HG03135 (cell line): ENCODE results near the gene FAM131B.
A peak's percentile ranks its signal among the peaks of the same experiment; 100 is the strongest.
"Not testable (repeated sequence)": the region's sequence is repeated elsewhere in the genome, so short reads cannot be mapped to it uniquely, and the experiment has no call there.

Experiments used
- ATAC-seq: cut with Tn5 transposase; IDR thresholded peaks from one replicate; pipeline ENCODE4 v1.9.1; 2021; ENCODE audit warnings: mild to moderate bottlenecking, moderate library complexity; ENCODE audit not compliant: unreplicated experiment

The FAM131B gene

DNA sequence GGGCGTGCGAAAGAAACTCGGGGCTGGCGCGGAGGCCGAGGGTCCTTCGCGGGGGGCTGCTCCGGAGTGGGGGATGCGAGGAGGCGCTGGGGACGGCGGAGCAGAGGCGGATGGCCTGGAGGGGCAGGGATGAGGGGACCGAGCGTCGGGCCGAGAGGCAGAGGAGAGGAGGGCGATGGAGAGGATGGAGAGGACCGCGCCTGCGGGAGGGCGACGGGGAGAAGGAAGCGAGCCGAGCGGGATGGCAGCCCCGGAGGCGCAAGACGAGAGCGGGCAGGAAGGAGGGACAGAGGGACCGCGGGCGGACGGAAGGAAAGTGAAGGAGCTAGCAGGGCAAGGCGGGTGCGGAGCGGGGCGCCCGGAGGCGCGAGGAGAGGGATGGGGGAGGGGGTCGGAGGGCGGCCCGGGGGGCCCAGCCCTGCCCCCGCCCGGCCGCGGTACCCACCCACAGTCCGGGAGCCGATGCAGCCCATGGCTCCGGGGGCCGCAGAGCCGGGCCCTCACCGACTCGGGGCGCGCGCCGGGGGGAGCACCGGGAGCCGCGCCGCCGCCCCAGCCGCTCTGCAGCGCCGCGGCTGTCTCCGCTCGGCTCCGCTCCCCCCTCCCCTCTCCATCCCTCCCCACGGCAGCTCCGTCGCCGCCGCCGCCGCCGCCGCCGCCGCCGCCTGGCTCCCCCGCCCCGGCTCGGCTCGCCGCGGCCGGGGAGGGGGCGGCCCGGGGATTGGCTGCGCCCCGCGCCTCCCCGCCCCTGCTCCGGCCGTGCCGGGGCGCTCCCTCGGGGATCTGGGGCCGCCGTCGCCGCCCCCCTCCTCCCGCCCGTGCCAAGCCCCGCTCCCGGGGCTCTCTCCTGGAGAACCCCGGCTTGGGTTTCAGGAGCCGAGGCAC, at the start of gene FAM131B:
Gene FAM131B (minus strand): TSS at position 583 of the 885 bp plus-strand sequence. CDS start 110 bp downstream, at position 473.
- ATAC-seq, result no peak

DNA sequence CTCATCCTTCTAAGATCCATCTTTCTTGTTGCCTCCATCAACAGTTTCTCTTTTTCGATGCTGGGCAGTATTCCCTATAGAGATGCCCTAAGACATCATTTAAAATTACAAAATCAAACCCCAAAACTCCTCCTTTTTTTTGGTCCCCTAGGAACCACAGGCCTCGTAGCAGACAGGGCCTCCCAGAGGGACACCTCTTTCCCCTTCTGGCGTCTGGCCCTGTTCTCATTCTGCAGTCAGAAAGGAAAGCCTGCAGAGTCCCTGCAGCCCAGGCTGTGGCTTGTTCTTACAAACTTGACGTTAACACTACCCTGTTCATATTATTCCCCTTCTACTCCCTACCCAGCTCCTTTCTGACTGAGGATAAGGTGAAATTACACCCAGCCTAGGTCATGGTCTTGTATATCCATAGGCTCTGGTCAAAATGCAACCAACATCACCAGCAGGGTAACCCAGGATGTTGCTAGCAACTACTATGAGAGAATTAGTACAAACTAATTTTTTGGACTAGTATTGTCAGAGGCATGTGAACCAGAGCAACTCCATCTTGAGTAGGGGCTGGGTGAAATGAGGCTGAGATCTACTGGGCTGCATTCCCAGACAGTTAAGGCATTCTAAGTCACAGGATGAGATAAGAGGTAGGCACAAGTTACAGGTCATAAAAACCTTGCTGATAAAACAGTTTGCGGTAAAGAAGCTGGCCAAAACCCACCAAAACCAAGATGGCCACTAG, 49.6 kb upstream of the FAM131B start:
- ATAC-seq, result no peak

DNA sequence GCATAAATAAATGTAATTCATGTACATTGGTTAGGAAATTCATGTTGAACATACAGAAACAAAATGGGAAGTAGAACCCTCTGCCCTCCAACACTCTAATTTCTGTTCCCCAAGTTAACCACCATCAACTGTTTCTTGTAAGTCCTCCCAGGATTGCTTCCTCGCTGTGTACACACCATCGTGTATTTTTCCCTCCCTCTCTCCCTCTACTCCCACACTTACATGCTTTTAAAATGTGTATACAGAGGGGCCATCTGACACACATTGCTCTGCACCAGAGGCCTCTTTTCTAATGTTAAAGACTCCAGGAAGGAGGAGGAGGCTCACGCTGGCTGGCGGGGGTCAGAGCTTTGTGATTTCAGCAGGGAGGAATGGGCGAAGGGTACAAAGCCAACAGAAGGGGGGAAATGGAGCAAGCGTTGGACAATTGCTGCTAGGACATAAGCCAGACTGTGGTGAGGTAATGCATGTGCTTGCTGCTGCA, 48.0 kb upstream of the FAM131B start:
- no peak for ATAC-seq

DNA sequence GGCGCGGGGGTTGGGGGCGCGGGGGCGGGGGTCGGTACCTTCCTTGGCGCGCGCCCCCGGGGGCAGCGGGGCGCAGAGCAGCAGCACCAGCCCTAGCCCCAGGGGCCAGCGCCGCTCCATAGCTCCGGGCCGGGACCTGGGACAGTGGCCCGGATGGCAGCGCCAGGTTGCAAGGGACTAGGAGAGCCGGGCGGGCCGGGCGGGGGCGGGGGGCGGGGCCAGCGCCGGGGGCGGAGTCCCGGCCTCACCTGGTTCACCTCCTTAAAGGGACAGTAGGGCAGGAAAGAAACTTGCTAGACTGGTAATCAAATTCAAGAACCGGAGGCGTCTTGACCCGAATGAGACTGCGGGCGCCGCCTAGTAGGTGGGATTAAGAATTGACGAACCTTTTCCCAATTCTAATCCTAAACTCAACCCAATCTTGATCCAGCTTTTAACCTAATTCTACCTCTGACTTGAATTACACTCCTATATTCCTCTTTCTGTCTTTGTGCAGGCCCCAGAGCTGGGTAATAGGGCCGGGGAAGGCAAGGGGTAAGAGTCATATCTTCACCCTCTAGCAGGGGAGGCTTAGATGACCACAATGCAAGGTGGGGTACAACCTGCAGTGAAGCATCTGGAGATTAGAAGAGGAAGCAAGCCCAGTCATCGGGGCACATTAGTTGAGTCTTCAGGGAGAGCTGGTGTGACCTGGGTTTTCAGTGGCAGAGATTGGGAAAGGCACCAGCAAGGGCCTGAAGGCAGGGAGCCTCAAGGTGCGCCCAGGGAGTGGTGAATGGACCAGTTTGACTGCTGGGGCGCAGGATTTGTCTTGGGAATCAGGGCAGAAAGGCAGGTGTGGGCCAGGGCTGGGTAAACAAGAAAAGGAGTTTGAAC, 46.4 kb upstream of the FAM131B start, which contains the start of gene EPHA1:
Gene EPHA1 (minus strand): TSS at position 171 of the 876 bp plus-strand sequence. CDS start 51 bp downstream, at position 120.
- peak; percentile 54 for ATAC-seq

DNA sequence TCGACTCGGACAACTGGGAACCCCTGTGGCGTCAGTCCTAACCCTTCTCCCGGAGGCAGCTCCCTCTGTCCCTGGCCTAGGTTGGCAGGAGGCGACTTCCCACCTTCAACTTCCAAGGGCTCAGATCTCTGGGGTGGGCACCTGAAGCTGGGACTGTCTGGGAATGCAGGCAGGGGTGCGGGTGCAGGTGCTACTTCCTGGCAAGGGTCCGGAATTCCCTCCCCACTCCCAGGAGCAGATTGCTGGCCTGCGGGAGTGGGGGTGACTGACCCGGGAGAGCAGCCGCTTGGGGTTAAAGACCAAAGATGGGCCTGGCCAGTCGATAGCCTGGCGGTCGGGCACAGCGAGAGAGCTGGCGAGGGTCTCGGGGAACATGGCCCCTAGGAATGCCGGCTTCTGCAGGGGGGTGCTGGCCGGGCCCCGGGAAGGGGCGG, 45.8 kb upstream of the FAM131B start:
- ATAC-seq, result no peak

DNA sequence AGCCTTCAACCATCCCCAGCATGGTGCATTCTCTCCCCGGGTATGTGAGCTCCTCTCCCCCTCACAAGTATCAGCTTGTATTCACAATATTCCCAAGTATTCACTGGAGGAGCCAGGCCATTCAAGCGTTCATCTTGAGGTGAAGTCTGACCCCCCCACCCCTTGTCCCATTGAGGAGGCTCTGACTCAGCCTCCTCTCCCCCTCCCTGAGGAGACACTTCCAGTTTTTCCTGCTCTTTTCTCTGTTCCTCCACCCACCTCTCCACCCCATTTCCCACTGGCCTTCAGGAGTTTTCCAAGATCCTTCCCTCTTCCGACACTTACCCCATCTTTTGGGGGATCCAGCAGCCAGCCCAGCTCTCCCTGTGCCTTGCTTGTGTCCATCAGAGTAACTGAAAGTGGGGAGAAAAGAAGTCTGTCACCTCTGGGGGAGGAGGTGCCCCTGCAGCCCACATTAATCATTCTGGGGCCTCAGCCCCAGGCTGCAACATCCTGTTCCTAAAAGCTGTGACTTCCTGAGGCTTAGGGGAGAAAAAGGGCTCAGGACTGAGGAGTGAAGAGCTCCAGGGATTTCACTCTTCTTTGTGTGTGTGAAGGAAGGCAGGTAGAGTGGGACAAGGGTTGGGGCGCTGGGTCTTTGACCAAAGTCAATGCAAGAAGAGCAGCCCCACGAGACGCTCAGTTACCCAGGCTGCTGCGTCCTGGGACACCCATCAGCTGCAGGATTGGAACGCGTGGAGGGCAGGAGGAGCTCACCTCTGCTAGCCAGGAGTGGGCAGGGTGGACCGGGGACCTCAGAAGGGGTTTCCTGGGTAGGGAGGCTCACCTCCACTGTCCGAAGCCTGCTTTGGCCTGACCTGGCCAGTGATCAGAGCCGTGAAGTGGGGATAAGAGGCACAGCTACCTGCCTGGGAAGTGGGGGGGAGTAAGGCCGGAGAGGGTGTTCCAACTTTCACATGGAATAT, 45.1 kb upstream of the FAM131B start:
- no peak for ATAC-seq

DNA sequence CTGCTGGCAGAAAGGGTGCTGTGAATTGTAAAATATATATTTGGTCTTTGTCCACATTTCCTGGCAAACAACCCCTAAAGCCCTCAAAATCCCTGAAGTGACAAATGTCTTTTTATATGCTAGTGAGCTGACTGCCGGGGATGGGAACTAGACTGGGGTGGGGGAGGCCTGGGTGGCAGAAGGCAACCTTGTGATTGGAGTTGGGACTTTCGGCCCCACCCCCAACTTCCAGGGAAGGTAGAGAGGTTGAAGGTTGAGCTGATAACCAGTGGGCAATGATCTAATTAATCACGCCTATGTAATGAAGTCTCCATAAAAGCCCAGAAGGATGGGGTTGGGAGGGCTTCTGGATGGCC, 43.5 kb upstream of the FAM131B start:
- no peak for ATAC-seq

DNA sequence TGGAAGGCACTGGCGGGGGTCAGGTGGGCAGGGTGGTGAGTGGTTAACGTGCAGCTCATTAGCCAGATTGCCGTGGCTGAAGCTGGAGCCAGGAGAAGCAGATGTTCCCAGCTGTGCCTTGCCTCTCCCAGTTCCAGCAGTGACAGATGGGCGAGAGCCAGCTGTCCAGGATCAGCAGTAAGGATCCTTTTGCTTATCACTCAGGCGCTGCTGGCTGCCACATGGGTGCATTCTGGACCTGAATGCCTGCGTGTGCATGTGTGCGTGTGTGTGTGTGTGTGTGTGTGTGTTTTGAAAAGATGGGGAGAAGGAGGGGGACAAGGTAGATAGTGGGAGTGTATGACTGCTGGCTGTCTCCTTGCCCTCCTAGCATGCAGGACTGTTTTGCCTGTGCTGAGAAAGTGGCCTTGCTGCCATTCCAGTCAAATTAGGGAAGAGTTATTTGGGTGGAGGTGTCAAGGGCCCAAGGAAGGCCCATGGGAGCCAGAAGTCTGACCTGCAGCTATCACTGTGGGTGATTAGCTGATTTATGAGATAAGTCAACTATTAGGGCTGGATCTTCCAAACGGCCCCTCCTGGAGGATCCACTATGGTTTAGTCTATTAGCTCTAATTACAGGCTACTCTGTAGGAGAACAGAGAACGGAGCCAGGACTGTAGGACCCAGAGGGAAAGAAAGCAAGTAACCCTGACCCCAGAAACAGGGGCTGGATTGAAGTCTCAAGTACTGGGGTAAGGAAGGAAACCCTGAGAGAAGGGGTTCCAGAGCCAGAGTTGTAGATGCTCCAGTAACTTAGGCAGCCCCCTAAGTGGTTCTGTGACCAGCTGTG, 42.9 kb upstream of the FAM131B start:
- no peak for ATAC-seq

DNA sequence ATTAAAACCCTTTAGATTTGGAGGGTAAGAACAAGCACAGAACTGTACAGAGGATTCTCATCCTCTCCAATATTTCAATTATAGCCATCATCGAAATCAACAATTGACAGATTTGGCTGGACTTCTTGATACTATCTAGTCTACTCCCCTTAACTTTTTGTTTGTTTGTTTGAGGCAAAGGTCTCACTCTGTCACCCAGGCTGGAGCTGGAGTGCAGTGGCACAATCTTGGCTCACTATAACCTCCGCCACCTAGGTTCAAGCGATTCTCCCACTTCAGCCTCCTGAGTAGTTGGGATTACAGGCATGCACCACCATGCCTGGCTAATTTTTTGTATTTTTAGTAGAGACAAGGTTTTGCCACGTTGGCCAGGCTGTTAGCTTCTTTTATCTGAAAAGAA, 39.7 kb upstream of the FAM131B start:
- ATAC-seq, result not testable (repeated sequence)

DNA sequence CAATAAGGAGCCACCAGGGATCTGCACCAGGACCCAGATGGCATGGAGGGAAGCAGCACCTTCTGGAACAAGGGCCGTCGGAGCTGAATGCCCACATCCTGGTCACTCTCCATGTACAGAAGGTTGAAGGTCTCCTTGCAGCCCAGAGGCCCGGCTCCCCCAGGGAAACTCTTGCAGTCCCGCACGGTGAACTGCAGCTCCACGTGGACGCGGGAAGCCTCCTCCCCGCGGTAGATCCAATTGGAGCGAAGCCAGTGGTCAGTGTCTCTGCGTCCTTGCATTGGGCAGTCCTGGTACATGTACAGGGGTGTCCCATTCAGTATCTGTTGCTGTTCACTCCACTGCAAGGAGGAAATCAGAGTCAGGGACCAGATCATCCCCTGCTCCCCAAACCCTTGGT, 38.8 kb upstream of the FAM131B start:
- ATAC-seq, result no peak

DNA sequence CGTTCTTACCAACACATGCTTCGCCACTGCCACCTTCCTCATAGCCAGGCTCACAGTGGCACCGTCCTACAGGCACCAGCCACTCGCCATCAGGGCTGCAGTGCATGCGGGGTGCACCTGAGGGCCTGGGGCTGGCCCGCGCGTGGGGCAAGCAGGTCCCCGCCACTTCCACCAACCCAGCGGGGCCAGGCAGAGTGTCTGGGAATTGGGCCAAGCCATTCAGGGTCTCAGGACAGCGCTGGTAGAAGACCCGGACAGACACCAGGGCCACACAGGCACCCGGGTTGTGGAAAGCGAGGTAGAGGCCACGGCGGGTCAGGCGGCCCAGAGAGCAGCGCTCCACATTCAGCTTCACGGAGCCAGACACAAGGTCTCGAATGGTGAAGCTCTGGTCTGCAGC, 37.1 kb upstream of the FAM131B start:
- ATAC-seq, result no peak

DNA sequence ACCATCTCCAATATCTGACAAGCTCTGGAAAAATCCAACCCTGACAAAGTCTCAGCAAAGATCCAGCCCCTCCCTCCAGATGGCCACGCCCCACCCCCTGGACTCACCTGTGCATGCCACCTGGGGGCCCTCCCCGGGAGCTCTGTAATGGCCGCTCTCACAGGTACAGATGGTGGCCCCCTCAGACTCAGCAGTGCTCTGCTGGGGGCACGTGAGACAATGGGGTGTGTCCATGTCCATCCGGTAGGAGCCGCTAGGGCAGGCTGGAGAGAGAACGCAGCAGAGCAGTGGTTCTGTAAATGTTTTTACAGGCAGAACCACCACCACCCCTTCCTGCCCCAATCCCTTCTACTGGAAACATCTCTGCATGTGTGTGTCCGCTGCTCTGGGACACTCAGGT, 36.6 kb upstream of the FAM131B start:
- ATAC-seq, result no peak

DNA sequence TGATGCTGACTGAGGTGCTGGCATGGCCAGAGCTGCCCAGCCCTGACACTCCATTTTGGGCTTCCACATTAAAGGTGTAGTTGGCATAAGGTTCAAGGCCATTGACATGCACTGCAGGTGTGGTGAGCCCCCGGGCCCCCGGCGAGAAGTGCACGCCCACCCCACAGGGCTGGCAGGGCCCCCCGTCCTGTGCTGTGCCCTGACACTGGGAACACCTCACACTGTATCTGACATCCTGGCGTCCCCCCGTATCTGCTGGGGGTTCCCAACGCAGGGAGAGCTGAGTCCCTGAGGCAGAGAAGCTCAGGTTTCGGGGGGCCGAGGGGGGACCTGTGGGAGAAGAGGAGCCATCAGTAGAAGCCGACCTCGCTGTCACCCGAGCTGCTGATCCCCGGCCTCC, 36.1 kb upstream of the FAM131B start:
- no peak for ATAC-seq

DNA sequence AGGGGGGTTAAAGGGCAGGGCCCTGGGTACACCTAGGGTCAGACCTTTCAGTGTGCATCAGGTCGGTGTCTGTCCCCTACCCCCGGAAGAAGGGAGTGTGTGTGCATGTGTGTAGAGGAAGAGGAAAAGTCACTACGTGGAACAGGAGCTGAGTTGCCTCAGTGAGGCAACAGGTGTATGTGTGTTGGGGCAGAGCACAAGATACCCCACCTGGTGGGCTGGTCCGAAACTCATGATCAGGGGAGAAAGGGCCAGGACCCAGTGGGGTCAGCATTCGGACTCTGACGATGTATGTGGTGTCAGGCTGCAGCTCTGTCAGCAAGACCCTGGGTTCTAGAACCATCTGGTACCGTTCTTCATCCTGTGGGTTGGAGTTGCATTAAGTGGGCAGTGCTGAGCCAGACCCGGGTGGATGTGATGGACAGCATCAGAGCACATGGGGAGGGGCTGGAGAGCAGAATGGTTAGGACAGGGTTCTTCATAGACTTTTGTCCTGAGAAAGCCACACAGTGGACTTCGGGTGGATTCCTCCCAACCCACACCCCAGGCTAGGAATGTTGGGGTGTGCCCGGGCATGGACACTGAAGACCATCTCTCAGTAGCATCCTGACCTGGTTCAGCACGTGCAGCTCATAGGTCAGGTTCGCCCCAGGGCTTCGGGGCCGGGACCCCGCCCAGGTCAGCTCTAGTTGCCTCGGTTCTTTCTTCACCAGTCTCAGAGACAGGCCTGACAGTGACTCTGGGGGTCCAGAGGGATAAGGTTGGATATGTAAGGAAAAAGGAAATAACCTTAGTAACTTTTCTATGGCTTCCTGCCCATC, 35.4 kb upstream of the FAM131B start:
- ATAC-seq, result no peak

DNA sequence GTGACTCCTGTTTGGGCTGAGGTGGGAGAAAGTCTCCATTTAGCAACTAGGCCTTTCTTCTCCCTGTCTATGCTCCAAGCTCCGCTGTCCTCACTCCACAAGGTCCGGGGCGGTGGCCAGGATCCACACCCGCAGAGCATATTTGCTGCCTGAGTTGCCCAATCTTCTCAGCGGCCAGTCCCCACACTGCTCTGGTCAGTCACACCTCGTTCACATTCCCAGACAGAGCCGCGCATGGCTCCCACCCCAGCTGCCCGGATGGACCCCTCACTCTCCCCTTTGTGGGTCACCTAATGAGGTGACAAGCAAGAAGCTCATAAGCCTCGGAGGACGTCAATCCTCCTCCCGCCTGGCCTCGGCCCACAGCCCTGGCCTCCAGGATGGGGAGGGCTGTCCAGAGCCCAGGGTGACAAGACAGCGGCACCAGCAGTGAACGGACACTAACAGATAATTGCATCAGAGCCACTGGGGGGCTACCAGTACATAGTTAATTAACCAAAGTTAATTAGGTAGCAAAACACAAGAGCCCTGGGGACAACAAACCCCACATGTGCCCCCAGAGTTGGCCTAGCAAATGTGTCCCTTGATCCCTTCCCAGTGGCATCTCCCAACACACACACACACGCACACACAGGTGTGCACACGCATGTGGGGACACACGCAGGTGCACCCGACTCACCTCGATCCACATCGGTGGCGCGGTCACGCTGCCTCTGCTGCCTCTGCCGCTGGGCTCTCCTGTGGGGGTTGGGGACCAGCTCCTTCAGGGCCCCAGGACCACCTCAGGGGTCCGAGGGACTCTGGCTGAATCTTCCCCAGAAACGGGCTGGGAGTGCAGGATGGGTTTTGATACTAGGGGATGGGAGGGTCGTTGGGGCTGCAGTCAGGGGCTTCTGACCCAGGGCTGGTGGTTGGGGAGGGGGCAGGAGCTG, 34.4 kb upstream of the FAM131B start:
- no peak for ATAC-seq

DNA sequence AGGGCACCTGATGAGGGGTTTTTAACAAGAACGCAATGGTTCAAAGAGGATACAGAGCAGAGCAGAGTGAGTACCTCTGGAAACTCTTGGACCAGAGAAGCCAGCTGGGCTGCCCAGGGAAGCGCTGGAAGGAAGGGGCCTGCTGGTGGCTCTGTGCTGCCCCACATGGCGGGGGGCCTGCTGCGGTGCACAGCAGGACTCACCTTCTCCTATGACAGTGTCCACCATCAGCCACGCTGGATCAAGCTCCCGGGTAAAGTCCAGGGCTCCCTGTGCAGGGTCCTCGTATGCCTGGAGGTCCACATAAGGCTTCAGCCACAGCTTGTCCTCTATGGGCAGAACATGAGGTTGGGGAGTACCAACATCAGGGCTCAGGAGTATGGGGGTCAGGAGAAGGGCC, 33.7 kb upstream of the FAM131B start:
- no peak for ATAC-seq
